ENCODE data around the gene HOXA1. TPM values are rescaled to one million over a fixed set of nuclear protein-coding genes. Genes with fewer than 3 reads are reported as not detected.

Gene HOXA1
- total RNA-seq, 4 donors from 2014 or later = 1.6 to 2.5 (median 2.2) TPM

DNA sequence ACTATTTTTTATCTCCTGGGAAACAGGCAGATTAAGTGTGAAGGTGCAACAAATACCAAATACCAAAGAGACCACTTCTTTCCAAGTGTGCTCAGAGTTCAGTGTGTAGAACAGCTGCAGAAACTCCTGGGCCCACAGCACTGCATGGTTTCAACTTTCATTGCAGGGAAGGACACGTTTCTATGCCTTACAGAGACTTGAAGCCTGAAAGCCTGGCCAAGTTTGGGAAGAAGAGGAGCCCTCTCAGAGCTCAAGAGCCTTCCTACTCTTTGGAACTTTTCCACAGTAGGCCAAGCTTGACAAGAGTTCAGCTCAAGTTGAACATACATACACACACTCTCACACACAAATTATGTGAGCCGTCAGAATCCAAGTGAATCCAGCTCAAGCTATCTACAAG, 32.2 kb upstream of the HOXA1 start:
- WGBS, 2 donors = 6 to 12% methylated on average over 2 of the region's 2 CpGs
- no peaks in the 10 kb centered on the region for H3K27me3 ChIP-seq
- H3K9me3 ChIP-seq = no peaks in the 10 kb centered on the region
- H3K4me1 ChIP-seq = peaks cover 6 to 83% (median 52%) of the 10 kb centered on the region in 3 donors
- DNase-seq = no peak
- peak overlapping the region; percentile 96 to 99 (median 96) for H3K27ac ChIP-seq
- intact Hi-C loops (cut with DNase I) = no loop called here
- H3K4me3 ChIP-seq = peak overlapping the region in 1 of 4 donors; percentile 77
- H3K36me3 ChIP-seq = no peaks in the 10 kb centered on the region
- TF ChIP-seq POLR2A (IDR thresholded peaks at IDR 0.05) = no peak
- TF ChIP-seq, protein P1, sequence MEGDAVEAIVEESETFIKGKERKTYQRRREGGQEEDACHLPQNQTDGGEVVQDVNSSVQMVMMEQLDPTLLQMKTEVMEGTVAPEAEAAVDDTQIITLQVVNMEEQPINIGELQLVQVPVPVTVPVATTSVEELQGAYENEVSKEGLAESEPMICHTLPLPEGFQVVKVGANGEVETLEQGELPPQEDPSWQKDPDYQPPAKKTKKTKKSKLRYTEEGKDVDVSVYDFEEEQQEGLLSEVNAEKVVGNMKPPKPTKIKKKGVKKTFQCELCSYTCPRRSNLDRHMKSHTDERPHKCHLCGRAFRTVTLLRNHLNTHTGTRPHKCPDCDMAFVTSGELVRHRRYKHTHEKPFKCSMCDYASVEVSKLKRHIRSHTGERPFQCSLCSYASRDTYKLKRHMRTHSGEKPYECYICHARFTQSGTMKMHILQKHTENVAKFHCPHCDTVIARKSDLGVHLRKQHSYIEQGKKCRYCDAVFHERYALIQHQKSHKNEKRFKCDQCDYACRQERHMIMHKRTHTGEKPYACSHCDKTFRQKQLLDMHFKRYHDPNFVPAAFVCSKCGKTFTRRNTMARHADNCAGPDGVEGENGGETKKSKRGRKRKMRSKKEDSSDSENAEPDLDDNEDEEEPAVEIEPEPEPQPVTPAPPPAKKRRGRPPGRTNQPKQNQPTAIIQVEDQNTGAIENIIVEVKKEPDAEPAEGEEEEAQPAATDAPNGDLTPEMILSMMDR (IDR thresholded peaks at IDR 0.05) = no peak

DNA sequence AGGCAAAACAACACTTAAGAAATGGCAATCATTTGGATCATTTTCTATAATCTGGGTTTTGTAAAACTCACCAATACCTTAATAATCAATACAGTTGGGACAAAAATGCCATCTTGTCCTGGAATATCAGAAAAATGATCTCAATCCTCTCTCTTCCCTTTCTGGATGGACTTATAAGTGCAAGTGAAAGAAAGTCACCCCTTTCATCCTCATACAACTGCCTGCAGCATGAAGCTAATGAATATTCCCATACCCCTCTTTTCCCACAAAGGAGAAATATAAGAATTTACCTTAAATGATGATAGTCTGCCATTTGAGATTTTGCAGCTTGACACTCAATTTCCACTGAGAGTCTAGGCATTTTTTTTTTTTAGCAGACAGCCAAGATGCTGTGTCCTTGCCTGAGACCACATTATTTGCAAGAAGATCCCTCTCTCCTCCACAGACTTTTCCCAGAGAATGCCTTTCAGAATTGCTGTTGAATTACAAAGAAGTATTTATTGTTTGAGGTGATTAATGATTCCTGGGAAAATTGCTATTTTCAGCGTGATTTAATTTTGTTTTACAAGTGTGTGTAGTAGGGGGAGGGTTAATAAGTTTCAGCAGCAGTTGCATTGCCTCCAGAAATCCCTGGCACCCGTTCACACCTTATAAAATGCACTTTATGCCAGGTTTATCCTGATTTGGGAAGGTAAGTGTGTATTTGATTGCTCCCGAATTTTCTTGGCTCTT, 31.0 kb upstream of the HOXA1 start:
- no peaks in the 10 kb centered on the region for H3K9me3 ChIP-seq
- peaks cover 6 to 90% (median 52%) of the 10 kb centered on the region in 3 donors for H3K4me1 ChIP-seq
- intact Hi-C loops (cut with DNase I) = no loop called here
- H3K27ac ChIP-seq = peak overlapping the region; percentile 12 to 99 (median 96)
- DNase-seq = no peak
- no peaks in the 10 kb centered on the region for H3K36me3 ChIP-seq
- no peak overlapping the region for H3K4me3 ChIP-seq
- 27 to 31% methylated on average over 3 of the region's 3 CpGs for WGBS, 2 donors
- no peaks in the 10 kb centered on the region for H3K27me3 ChIP-seq
- no peak for TF ChIP-seq POLR2A (IDR thresholded peaks at IDR 0.05)
- TF ChIP-seq, protein P1 (IDR thresholded peaks at IDR 0.05) = no peak

DNA sequence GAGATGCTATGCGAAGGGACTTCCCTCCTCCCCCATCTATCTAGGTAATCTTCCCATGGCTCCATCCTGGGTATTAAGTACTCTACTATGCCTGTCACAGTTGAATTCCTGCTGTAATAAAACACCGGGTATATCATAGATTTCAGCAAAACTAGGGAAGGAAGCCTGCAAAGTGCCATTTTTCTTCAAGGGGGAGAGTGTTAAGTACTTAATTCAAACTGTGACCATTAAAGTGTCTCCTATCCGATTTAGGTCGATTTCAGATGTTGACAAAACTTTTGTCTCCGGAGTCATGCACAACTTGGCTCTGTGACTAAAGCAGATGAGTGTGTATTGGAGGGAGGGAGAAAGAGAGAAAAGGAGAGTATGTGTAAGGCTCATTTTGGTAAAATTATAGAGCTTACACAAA, 30.2 kb upstream of the HOXA1 start:
- TF ChIP-seq POLR2A (IDR thresholded peaks at IDR 0.05) = no peak
- TF ChIP-seq, protein P1 (IDR thresholded peaks at IDR 0.05) = no peak
- no peak for DNase-seq
- intact Hi-C loops (cut with DNase I) = no loop called here
- H3K27me3 ChIP-seq = no peaks in the 10 kb centered on the region
- peaks cover 6 to 90% (median 49%) of the 10 kb centered on the region in 3 donors for H3K4me1 ChIP-seq
- H3K36me3 ChIP-seq = no peaks in the 10 kb centered on the region
- 48 to 50% methylated on average over 5 of the region's 5 CpGs for WGBS, 2 donors
- no peak overlapping the region for H3K4me3 ChIP-seq
- H3K27ac ChIP-seq = peak overlapping the region; percentile 86 to 99 (median 93)
- H3K9me3 ChIP-seq = no peaks in the 10 kb centered on the region

DNA sequence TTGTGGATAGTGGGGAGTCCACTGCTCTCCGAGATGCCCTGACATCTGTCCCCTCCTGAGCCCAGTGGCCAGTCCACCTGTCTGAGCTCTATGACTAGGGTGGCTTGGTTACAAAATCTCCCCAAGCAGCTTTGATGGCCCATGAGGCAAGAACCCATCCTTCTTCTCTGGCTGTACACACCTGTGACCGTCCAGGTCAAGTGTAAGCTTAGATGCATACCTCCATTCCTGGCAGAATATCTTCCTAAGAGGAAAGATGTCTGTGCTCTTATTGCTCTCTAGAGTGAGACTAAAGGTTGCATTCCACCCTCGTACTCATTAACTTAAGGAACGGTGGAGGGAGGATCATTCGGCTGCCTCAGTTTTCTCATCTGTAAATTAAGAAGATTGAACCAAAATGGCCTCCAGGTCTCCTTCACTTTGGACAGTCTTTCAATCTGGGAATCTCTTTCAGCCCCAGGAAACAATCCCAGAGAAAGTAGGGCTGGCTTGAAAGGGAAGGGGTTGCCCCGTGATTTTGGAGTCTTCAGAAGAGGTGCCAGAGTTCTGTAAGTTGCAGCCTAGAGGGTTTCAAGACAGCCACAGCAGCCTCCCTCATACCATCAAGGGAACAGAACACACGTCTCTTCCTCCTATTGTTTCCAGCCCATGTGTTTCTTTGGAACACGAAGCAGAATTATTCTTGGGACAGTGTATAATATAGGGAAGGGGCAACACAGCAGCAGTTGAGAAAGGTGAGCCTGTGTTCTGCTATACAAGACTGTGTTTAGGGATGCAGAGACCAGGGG, 29.3 kb upstream of the HOXA1 start:
- peaks cover 10 to 98% (median 56%) of the 10 kb centered on the region in 3 donors for H3K4me1 ChIP-seq
- intact Hi-C loops (cut with DNase I) = no loop called here
- no peaks in the 10 kb centered on the region for H3K27me3 ChIP-seq
- no peaks in the 10 kb centered on the region for H3K36me3 ChIP-seq
- DNase-seq = no peak
- H3K27ac ChIP-seq = peak overlapping the region; percentile 86 to 99 (median 93)
- H3K4me3 ChIP-seq = peak overlapping the region in 3 of 4 donors; percentile 49 to 91 (median 51)
- 69 to 73% methylated on average over 4 to 6 of the region's 8 CpGs for WGBS, 2 donors
- TF ChIP-seq POLR2A (IDR thresholded peaks at IDR 0.05) = no peak
- TF ChIP-seq, protein P1 (IDR thresholded peaks at IDR 0.05) = no peak
- no peaks in the 10 kb centered on the region for H3K9me3 ChIP-seq

All from esophagus squamous epithelium (tissue), 5 donors.